Hippocampal formation (tissue), 2 donors: ENCODE measurements around the gene UNC5A.

ENCODE experiments used
- DNase-seq, 2 donors: peaks; one replicate each; lab custom pipeline; 2025; lab: John Stamatoyannopoulos, UW

The UNC5A gene

DNA sequence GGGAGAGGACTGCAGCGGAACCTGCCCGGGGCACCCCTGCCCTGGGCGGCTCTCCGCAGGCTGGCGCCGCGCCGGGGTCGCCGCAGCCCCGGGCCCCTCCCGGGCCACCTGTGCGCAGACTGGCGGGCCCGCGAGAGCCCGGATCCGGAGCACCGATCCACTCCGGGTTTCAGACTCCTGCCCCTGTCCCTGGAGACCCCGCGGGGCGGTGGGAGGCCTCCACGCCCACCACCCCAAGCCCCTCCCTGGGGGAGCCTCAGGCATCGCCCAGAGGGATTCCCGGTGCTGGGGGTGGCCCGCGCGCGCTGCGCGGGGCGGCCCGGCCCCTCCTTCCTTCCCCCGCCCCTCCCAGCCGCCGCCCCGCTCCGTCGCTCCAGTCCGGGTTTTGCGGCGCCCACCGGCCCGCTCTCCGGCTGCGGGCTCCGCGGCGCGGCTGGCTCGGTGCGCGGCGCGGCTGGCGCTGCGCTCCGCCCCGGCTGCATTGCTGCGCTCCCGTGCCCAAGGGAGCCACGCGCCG is at the start of gene UNC5A:
Gene UNC5A (plus strand): TSS at position 479 of the 517 bp plus-strand sequence. CDS start 192 bp downstream, outside the sequence.
- DNase-seq = no peak

DNA sequence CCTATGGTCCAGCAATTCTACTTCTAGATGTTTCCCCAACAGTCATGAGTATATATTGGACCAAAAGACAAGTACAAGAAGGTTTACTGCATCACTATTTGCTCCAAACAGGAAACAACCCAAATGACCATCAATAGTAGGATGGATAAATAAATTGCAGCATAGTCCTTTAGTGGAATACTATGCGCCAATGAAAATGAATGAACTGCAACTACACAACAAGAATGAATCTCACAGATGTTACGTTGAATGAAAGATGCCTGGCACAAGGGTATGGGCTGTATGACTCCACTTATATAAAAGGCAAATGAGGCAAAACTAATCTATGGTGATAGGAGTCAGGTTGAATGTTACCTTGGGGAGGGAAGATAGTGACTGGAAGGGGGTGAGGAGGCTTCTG is 48.6 kb upstream of the UNC5A start:
- no peak for DNase-seq

DNA sequence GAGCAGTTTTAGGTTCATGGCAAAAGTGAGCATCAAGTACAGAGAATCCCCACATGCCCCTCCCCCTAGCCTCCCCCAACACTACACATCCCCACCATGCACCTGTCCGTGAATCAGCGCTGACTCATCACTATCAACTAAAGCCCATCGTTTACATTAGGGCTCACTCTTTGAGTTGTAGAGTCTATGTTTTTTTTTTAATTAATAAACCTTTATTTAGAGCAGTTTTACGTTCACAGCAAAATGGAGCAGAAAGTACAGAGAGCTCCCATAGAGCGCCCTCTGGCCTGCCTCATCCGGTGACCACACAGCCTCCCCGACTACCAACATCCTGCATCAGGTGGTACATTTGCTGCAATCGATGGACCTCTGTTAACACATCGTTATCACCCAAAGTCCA is 47.9 kb upstream of the UNC5A start:
- DNase-seq = no peak

DNA sequence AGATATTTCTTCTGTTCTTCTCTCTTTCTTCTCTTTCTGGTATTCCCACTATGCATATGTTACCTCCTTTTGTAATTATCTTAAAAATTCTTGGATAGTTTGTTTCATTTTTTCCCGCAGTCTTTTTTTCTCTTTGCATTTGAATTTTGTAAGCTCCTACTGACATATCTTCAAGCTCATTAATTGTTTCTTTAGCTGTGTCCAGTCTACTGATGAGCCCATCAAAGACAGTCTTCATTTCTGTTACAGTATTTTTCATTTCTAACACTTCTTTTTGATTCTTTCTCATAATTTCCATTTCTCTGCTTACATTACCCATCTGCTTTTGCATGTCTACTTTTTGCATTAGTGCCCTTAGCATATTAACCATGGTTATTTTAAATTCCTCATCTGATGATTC is 44.7 kb upstream of the UNC5A start:
- DNase-seq = no peak

- no peak for DNase-seq
Observed at GRCh38 chr5:176768174-176768970, 42.0 kb upstream of the UNC5A start.

GRCh38 chr5:176769911-176770310 is 40.4 kb upstream of the UNC5A start:
- no peak for DNase-seq

- no peak for DNase-seq
Observed at GRCh38 chr5:176770431-176770830, 39.9 kb upstream of the UNC5A start.

GRCh38 chr5:176771102-176771845 is 39.1 kb upstream of the UNC5A start:
- DNase-seq = no peak

- no peak for DNase-seq
Observed at GRCh38 chr5:176772271-176773210, 37.8 kb upstream of the UNC5A start.

DNA sequence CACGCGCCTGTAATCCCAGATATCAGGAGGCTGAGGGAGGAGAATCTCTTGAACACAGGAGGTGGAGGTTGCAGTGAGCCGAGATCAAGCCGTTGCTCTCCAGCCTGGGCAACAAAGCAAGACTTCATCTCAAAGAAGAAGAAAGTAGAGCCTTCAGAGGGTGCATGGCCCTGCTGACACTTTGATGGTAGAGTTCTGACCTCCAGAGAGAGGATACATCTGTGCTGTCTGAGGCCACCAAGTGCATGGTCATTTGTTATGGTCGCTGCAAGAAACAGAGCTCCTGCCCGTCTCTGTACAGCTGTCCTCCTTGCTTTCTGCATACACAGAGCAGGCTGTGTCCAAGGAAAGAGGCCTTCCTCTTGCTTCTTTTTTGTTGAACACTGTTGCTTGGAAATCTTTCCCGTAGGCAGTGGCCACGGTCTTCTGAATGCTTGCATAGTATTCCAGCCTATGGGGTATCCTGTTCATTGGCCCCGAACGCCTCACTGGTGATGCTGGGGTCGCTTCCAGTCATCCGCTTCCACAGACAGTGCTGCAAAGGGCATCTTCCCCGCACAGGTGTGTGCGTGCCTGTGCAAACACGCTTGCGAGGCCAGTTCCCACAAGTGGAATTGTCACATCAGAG is 36.8 kb upstream of the UNC5A start:
- no peak for DNase-seq

- no peak for DNase-seq
Observed at GRCh38 chr5:176774216-176775171, 35.9 kb upstream of the UNC5A start.

GRCh38 chr5:176775409-176775808 is 35.0 kb upstream of the UNC5A start:
- no peak for DNase-seq

DNA sequence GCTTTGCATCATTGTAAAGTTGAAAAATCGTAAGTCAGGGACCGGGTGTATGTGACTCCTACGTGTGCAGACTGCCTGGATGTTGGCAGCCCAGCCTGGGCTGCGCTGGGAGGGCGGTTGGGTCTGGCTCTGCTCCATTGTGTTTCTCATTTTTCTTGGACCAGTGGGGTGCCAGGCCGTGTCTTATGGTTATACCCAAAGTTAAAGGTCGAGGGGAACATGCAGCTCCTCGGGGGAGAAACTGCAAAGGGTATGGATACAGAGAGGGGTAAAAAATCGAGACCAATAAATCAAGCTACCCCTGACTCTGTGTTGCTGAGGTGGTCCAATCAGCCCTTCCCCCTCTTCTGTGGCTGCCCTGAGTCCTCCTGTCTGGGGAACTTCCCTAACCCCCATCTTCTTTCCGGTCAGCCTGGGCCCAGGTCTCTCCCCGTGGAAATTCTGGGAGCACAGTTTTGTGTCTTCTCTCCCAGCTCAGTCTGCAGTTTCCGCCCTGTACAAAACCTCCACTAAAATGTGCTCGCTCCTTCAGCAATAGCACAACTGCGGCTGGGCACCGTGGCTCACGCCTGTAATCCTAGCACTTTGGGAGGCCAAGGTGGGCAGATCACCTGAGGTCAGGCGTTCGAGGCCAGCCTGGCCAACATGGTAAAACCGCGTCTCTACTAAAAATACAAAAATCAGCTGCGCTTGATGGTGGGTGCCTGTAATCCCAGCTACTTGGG is 34.1 kb upstream of the UNC5A start:
- no peak for DNase-seq

- DNase-seq = no peak
Observed at GRCh38 chr5:176776916-176777315, 33.4 kb upstream of the UNC5A start.

- no peak for DNase-seq
Observed at GRCh38 chr5:176778921-176779465, 31.4 kb upstream of the UNC5A start.

DNA sequence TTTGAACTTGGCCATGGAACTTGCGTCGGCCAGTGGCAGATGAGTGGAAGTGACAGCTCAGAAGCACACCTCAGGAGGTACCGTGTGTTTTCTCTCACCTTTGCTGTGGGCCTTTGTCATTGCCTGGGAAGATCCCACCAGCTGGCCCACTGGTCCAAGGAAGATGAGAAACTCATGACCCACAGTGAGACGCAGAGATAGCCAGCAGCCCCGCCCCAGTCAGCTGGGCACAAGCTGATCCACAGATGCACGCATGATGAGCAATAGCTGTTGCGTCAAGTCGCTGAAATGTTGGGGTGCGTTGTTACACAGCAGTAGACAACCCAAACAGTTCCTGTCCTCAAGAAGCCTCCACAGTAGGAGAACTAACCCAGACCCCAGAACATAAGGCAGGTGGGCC is 30.8 kb upstream of the UNC5A start:
- no peak for DNase-seq

DNA sequence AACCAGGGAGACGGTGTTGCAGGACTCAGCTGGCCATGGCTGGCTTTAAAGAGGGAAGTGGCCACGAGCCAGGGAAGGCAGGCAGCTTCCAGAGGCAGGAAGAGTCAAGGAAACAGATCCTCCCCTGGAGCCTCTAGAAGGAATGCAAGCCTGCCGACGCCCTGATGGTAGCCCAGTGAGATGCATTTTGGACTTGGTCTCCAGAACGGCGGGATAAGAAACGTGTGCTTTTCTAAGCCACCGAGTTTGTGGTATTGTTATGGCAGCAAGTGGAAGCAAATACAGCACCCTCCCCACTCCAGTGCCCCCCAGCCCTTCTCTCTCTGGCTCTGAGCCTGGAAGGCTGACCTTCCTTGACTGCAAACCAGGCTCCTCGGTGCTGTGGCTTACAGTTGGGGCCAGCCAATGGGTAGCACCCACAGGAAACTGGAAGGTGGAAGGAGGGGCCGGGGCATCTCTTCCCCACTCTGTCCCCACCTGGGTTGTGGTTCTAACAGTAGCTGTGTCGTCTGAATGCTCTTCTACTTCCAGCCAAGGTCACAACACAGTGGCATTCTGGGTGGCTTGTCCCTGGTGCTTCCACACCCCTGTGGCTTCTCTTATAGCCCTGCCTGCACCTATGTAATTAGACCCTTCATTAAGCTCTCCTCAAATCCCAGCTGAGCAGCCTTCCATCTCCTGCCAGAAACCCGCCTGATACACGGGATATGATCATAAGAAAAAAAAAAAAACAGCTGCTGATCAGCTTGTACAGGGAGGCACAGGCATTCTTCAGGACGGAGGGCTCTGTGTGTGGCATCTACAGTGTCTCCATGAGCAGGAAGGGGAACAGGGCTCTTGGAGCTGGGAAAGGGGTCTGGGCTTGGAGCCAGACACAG is 29.9 kb upstream of the UNC5A start:
- no peak for DNase-seq

DNA sequence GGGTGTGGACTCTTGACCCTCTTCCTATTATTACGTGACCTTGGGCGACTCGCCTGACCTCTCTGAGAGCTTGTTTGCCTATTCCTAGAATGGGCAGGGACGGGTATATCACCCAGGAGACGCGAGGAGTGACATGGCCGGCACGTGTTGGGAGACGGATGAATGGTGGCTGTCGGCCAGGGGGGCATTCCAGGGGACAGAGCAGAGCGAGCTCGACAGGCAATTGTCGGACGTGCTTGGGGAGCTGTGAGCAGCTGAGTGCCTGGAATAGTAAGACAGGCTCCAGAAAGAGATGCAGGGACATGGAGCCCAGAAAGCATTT is 29.3 kb upstream of the UNC5A start:
- DNase-seq = no peak
